ENCODE measurements around the gene ATR. TPM values are rescaled to one million over a fixed set of nuclear protein-coding genes. Genes with fewer than 3 reads are reported as not detected.
A peak's percentile ranks its signal among the peaks of the same experiment; 100 is the strongest.
"Not testable (repeated sequence)": the region's sequence is repeated elsewhere in the genome, so short reads cannot be mapped to it uniquely, and the experiment has no call there.

Gene ATR
- total and polyA plus RNA-seq, 2 donors (not counting 1 experiment from before 2014, with no cell fraction given) = 12.5 to 17.0 TPM

GRCh38 chr3:142595141-142595540 lies 16.6 kb upstream of the ATR start:
- no peak overlapping the region for H2AFZ ChIP-seq (ENCODE audit: low read length)
- H3K4me1 ChIP-seq (ENCODE audit: control insufficient read depth, extremely low read depth, insufficient read depth, low read length) = peaks cover 2% of the 10 kb centered on the region
- no peak overlapping the region for H3K27ac ChIP-seq (ENCODE audit: insufficient read depth, low read length)
- no peaks in the 10 kb centered on the region for H4K20me1 ChIP-seq (ENCODE audit: control insufficient read depth, extremely low read depth, insufficient read depth, low read length)
- TF ChIP-seq EZH2 (IDR thresholded peaks at IDR 0.05; ENCODE audit: low read length, missing control alignments) (no peak), CTCF (conservative IDR thresholded peaks at IDR 0.05 in 1 of 2, IDR thresholded peaks at IDR 0.05 in 1 of 2; ENCODE audit: low read depth in 1 of 2, low read length in 2 of 2) (no peak)
- H3K27me3 ChIP-seq (ENCODE audit: control insufficient read depth, insufficient read depth, low read length) = no peaks in the 10 kb centered on the region
- no peaks in the 10 kb centered on the region for H3K36me3 ChIP-seq (ENCODE audit: control insufficient read depth, insufficient read depth, low read length)
- no peaks in the 10 kb centered on the region for H3K79me2 ChIP-seq (ENCODE audit: control insufficient read depth, insufficient read depth, low read length)
- H3K9ac ChIP-seq (ENCODE audit: insufficient read depth, low read length) = no peak overlapping the region
- DNase-seq (ENCODE audit: low read depth in 2 of 2) = no peak
- H3K4me3 ChIP-seq (replicated peaks in 1 of 4; ENCODE audit: control extremely low read depth in 1 of 4, insufficient read depth in 1 of 4, low read depth in 3 of 4, low read length in 4 of 4) = no peak overlapping the region
- H3K4me2 ChIP-seq (ENCODE audit: extremely low read depth, insufficient read depth, low read length) = peak overlapping the region; percentile 72
- H3K9me3 ChIP-seq (ENCODE audit: control insufficient read depth, insufficient read depth, low read depth, low read length) = no peaks in the 10 kb centered on the region

GRCh38 chr3:142592268-142592667 lies 13.7 kb upstream of the ATR start:
- H3K79me2 ChIP-seq (ENCODE audit: control insufficient read depth, insufficient read depth, low read length) = not testable (repeated sequence)

DNA sequence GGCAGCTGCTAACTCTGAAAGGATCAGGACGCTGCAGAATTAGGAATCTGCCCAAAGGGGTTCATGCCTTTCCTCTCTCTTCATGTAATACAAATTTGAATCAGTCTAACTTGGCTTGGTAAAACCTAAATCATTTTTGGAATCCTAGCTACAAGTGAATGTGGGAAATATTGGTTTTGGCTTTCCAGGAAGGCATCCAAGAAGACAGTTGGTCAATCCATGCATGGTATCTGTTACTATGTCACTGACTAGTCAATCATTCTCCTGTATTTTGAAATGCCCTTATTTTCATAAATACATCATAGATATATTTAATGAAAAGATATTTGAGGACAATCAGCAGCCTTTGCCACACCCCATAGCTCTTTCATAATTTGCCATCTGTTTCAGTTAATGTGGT lies 10.2 kb upstream of the ATR start:
- Histone ChIP-seq H3K4me3 (replicated peaks in 1 of 4; ENCODE audit: control extremely low read depth in 1 of 4, insufficient read depth in 1 of 4, low read depth in 3 of 4, low read length in 4 of 4) (no peak overlapping the region), H3K4me1 (ENCODE audit: control insufficient read depth, extremely low read depth, insufficient read depth, low read length) (no peaks in the 10 kb centered on the region), H2AFZ (ENCODE audit: low read length) (no peak overlapping the region), H3K27ac (ENCODE audit: insufficient read depth, low read length) (no peak overlapping the region), H3K27me3 (ENCODE audit: control insufficient read depth, insufficient read depth, low read length) (no peaks in the 10 kb centered on the region), H4K20me1 (ENCODE audit: control insufficient read depth, extremely low read depth, insufficient read depth, low read length) (no peaks in the 10 kb centered on the region), H3K36me3 (ENCODE audit: control insufficient read depth, insufficient read depth, low read length) (no peaks in the 10 kb centered on the region), H3K4me2 (ENCODE audit: extremely low read depth, insufficient read depth, low read length) (no peak overlapping the region), H3K9me3 (ENCODE audit: control insufficient read depth, insufficient read depth, low read depth, low read length) (no peaks in the 10 kb centered on the region), H3K9ac (ENCODE audit: insufficient read depth, low read length) (no peak overlapping the region), H3K79me2 (ENCODE audit: control insufficient read depth, insufficient read depth, low read length) (no peaks in the 10 kb centered on the region)
- DNase-seq (ENCODE audit: low read depth in 2 of 2) = no peak
- TF ChIP-seq EZH2 (IDR thresholded peaks at IDR 0.05; ENCODE audit: low read length, missing control alignments) (no peak), CTCF (conservative IDR thresholded peaks at IDR 0.05 in 1 of 2, IDR thresholded peaks at IDR 0.05 in 1 of 2; ENCODE audit: low read depth in 1 of 2, low read length in 2 of 2) (no peak)

More at GRCh38 chr3:142592268-142592667, 13.7 kb upstream of the ATR start:
- H3K4me3 ChIP-seq (replicated peaks in 1 of 4; ENCODE audit: control extremely low read depth in 1 of 4, insufficient read depth in 1 of 4, low read depth in 3 of 4, low read length in 4 of 4); H3K27me3 ChIP-seq (ENCODE audit: control insufficient read depth, insufficient read depth, low read length); H3K27ac ChIP-seq (ENCODE audit: insufficient read depth, low read length); H3K36me3 ChIP-seq (ENCODE audit: control insufficient read depth, insufficient read depth, low read length); H2AFZ ChIP-seq (ENCODE audit: low read length); H3K9me3 ChIP-seq (ENCODE audit: control insufficient read depth, insufficient read depth, low read depth, low read length); H4K20me1 ChIP-seq (ENCODE audit: control insufficient read depth, extremely low read depth, insufficient read depth, low read length); H3K4me2 ChIP-seq (ENCODE audit: extremely low read depth, insufficient read depth, low read length); H3K9ac ChIP-seq (ENCODE audit: insufficient read depth, low read length); DNase-seq (ENCODE audit: low read depth in 2 of 2); H3K4me1 ChIP-seq (ENCODE audit: control insufficient read depth, extremely low read depth, insufficient read depth, low read length): not testable (repeated sequence)
